Stimulated activated effector memory CD8-positive, alpha-beta T cell treated with anti-CD3 and anti-CD28 coated beads, Interleukin-12 subunit alpha, Interleukin-12 subunit beta, amount 100 ng/mL, for 72 hours (primary cell): ENCODE results near the gene GORASP1.

Source experiments
- ATAC-seq: fragments of 150-1000 bp; cut with Tn5 transposase; 2 replicates; pipeline ENCODE4 v1.10.0; 2021
- DNase-seq, 2 donors: peaks; one replicate each; pipeline ENCODE4 v3.0.0; 2021 to 2022; ENCODE audit warnings: low spot score in 2 of 2
- H3K27ac Mint-ChIP-seq: one replicate; pipeline ENCODE4 v1.8.0; 2022; ENCODE audit warnings: mild to moderate bottlenecking, mixed read lengths
- H3K36me3 Mint-ChIP-seq: one replicate; pipeline ENCODE4 v1.8.0; 2022; ENCODE audit warnings: mild to moderate bottlenecking, mixed read lengths
- H3K4me1 Mint-ChIP-seq: one replicate; pipeline ENCODE4 v1.8.0; 2022; ENCODE audit warnings: mixed read lengths
- H3K4me3 Mint-ChIP-seq: one replicate; pipeline ENCODE4 v1.8.0; 2022; ENCODE audit warnings: mild to moderate bottlenecking, mixed read lengths
- H3K9me3 Mint-ChIP-seq: one replicate; pipeline ENCODE4 v1.8.0; 2022; ENCODE audit warnings: mixed read lengths

GORASP1 gene

DNA sequence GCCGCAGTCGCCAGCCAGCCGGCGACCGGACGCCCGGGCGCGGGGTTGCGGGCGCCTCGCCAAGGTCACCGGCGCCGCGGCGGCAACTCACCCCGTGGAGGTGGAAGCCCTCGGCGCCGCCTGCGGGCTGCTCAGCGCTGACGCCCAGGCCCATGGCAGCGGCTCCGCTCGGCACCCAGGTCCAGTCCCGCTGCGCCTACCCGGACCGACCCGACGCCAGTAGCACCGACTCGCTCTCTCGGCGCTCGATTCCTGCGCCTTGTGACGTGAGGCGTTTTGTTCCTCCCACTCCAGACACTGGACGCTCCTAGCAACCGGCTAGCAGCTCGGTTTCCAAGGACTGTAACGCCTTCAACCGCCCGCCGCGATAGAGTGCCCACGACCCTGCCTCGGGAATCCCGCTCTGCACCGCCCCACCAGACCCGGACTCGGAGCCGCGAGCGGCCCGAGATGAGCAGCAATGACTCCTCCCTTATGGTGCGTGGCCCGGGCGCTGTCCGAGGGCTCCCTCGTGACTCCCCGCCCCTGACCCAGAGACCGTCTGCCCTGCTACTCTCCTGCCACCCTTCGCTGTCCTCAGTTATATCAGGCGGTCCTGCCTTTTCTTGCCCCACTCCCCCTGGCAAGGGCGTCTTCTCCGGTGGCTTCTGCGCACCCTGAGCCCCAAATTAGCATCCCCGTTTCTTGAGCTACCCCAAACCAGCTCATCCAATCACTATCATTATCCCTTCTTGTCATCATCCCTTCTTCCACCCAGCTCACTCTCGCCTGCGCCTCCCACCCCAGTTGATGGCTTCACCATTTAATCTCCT lies at the start of gene GORASP1, which contains the start of gene TTC21A:
TSS of gene GORASP1 (minus strand) at position 240 of the 812 bp plus-strand sequence. CDS start at position 154, 86 bp downstream.
TSS of gene TTC21A (plus strand) at position 293 of the 812 bp plus-strand sequence. CDS start at position 451, 158 bp downstream.
- H3K27ac Mint-ChIP-seq = peak within 1 kb of the TSS; percentile 80
- H3K4me1 Mint-ChIP-seq = peaks cover 58% of the 10 kb centered on the region
- peak; percentile 72 for ATAC-seq
- H3K9me3 Mint-ChIP-seq = no peaks in the 10 kb centered on the region
- H3K36me3 Mint-ChIP-seq = no peaks in the 10 kb centered on the region
- H3K4me3 Mint-ChIP-seq = peak within 1 kb of the TSS; percentile 84
- DNase-seq = peak; percentile 45 to 81

DNA sequence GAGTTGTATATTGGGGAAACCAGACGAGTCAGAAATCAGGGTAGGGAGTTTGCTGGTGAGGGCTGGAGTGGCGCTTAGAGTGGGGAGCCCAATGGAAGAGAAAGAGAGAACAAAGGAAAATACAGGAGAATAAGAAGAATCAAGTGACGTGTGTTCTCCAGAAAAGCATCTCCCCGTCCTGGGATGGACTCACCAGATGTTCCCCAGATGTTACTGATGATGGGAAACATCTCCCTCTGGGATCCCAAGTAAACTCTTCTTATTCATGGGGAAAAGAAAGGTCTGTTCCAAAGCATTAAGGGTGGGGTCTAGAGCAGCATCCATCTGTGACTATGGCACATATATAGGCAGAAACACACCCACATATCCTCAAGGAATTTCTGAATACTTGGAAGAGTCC lies 49.0 kb upstream of the GORASP1 start:
- ATAC-seq = no peak
- DNase-seq = no peak
- peaks cover 37% of the 10 kb centered on the region for H3K4me1 Mint-ChIP-seq
- H3K4me3 Mint-ChIP-seq = no peak overlapping the region
- H3K9me3 Mint-ChIP-seq = no peaks in the 10 kb centered on the region
- no peak overlapping the region for H3K27ac Mint-ChIP-seq
- peaks cover 27% of the 10 kb centered on the region for H3K36me3 Mint-ChIP-seq

DNA sequence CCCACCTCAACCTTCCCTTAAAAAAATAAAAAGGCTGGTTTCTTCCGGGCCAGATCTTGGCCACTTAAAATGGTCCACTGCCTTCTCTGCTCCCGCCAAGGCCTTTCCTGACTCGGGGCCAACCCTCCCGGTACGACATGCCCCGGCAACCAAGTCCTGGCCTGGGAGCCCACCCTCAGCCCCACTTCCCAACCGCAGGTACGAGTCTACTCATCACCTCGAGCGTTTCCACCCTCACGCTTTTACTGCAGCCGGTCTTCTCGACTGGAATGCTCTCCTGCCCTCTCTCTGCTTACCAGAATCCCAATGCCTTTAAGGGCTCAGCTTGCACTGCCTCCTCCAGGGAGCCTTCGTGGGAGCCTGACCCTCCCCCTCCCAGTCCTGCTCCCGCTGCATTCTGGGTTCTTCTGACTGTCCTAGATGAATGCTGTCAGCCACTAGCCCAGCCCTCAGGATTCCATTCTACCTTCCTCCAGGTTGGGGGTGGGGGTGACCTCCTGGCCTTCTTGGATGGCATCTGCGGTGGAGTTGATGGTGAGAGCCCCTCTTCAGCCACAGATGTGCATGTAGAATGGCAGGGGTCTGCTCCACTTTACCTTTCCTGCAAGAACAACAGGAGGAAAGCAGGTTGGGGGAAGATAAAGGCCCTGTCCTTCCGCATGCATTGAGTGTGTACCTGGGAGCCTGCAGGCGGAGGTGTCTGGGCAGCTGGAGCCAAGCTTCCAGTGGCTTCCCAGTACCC lies 47.0 kb upstream of the GORASP1 start:
- Mint-ChIP-seq H3K9me3 (no peaks in the 10 kb centered on the region), H3K4me1 (peaks cover 56% of the 10 kb centered on the region), H3K4me3 (peak overlapping the region; percentile 96), H3K27ac (peak overlapping the region; percentile 93), H3K36me3 (peaks cover 46% of the 10 kb centered on the region)
- DNase-seq (no peak), ATAC-seq (no peak)

DNA sequence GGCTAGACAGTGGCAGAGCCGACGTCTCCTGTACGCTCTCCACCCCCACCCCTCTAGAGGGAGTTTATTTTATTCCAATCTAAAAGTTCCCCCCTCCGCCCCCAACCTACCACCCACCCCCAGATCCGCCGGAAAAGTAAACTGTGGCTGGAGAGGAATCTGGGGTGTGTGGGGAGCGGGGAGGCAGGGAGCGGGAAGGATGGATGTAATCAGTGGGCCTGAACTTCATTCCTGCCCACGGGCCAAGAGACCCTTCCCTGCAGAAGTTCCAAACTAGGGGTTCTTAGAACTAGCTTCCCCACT lies 46.5 kb upstream of the GORASP1 start:
- peak overlapping the region; percentile 93 for H3K27ac Mint-ChIP-seq
- ATAC-seq (no peak), DNase-seq (no peak)

DNA sequence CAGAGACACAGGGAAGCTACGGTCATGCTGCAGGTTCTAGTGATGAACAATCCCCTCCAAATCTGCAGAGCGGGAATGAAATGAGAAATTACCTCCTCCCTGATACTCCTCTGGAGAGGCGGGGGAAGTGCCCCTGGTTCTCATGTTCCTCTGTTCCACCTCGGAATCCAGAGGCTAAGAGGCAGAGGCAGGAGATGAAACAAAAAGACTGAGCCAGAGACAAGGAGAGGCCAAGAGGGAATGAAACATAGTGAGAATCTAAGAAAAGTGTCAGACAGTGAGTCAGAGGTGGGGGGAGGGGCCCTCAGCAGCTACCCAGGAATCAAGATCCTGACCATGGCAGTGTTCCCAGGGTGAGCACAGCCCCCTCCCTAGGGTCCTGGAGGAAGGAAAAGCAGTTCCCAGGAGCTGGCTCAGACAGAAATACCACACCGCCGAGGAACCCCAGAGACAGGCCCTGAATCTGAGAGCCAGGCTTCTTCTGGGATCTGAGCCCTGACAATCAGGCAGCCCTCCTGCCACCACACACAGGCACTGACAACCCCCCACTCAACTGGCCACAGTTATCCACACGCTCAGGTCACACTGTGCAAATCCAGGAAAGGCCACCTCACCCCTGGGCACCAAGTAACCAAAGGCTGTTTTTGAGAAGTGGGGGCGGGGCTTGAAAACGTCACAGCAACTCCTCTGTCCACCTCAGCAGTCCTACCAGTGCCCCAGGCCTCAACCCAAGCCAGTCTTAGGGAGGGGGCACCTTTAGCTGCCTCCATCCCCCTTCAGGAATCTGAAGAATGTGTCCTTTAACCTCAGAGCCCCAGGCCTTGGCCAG lies 43.6 kb upstream of the GORASP1 start:
- peaks cover 81% of the 10 kb centered on the region for H3K36me3 Mint-ChIP-seq

More for the DNA sequence above, 46.5 kb upstream of the GORASP1 start:
- Mint-ChIP-seq H3K4me3 (peak overlapping the region; percentile 96), H3K9me3 (no peaks in the 10 kb centered on the region), H3K4me1 (peaks cover 62% of the 10 kb centered on the region), H3K36me3 (peaks cover 52% of the 10 kb centered on the region)

GRCh38 chr3:39150148-39150802 lies 42.8 kb upstream of the GORASP1 start:
- no peaks in the 10 kb centered on the region for H3K9me3 Mint-ChIP-seq
- DNase-seq (no peak), ATAC-seq (no peak)
- peak overlapping the region; percentile 100 for H3K27ac Mint-ChIP-seq
- peak overlapping the region; percentile 96 for H3K4me3 Mint-ChIP-seq
- H3K4me1 Mint-ChIP-seq = peaks cover 83% of the 10 kb centered on the region
- H3K36me3 Mint-ChIP-seq = peaks cover 88% of the 10 kb centered on the region

More for the DNA sequence above, 43.6 kb upstream of the GORASP1 start:
- ATAC-seq (no peak), DNase-seq (peak in 1 of 2 donors; percentile 75)
- H3K9me3 Mint-ChIP-seq = no peaks in the 10 kb centered on the region
- H3K4me3 Mint-ChIP-seq = peak overlapping the region; percentile 96
- H3K27ac Mint-ChIP-seq = peak overlapping the region; percentile 100
- peaks cover 87% of the 10 kb centered on the region for H3K4me1 Mint-ChIP-seq

- no peak for ATAC-seq
- peaks cover 79% of the 10 kb centered on the region for H3K4me1 Mint-ChIP-seq
- no peaks in the 10 kb centered on the region for H3K9me3 Mint-ChIP-seq
- DNase-seq = no peak
- peaks cover 90% of the 10 kb centered on the region for H3K36me3 Mint-ChIP-seq
- peak overlapping the region; percentile 96 for H3K4me3 Mint-ChIP-seq
- peak overlapping the region; percentile 100 for H3K27ac Mint-ChIP-seq
These were observed 42.2 kb upstream of the GORASP1 start for GRCh38 chr3:39149498-39150147.

DNA sequence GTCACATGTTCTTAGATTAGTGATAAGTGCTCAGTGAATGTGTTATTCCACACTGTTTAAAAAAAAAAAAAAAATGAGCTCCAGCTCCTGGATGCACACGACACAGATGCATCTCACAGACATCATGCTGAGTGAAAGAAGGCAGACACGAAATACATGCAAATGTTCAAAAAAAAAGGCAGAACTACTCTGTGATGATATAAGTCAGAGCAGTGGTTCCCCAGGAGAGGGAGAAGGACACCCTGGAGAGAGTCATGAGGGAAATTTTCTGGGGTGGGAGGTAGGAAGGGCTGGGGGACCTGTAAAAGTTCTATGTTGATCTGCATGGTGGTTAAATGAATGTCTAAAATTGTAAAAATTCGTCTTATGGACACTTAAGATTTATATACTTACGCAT lies 41.6 kb upstream of the GORASP1 start:
- ATAC-seq = no peak
- H3K4me1 Mint-ChIP-seq = peaks cover 79% of the 10 kb centered on the region
- no peak for DNase-seq
- H3K4me3 Mint-ChIP-seq = peak overlapping the region; percentile 96
- H3K9me3 Mint-ChIP-seq = no peaks in the 10 kb centered on the region
- H3K36me3 Mint-ChIP-seq = peaks cover 90% of the 10 kb centered on the region
- H3K27ac Mint-ChIP-seq = peak overlapping the region; percentile 100

- Mint-ChIP-seq H3K36me3 (peaks cover 95% of the 10 kb centered on the region), H3K4me3 (peak overlapping the region; percentile 96), H3K4me1 (peaks cover 79% of the 10 kb centered on the region), H3K9me3 (no peaks in the 10 kb centered on the region), H3K27ac (peak overlapping the region; percentile 100)
- ATAC-seq (no peak), DNase-seq (no peak)
These were observed 41.1 kb upstream of the GORASP1 start for GRCh38 chr3:39148435-39149058.

GRCh38 chr3:39147711-39148434 lies 40.4 kb upstream of the GORASP1 start:
- peak overlapping the region; percentile 100 for H3K27ac Mint-ChIP-seq
- ATAC-seq (no peak), DNase-seq (peak in 1 of 2 donors; percentile 75)
- peaks cover 100% of the 10 kb centered on the region for H3K36me3 Mint-ChIP-seq
- no peaks in the 10 kb centered on the region for H3K9me3 Mint-ChIP-seq
- H3K4me1 Mint-ChIP-seq = peaks cover 81% of the 10 kb centered on the region
- H3K4me3 Mint-ChIP-seq = peak overlapping the region; percentile 96

DNA sequence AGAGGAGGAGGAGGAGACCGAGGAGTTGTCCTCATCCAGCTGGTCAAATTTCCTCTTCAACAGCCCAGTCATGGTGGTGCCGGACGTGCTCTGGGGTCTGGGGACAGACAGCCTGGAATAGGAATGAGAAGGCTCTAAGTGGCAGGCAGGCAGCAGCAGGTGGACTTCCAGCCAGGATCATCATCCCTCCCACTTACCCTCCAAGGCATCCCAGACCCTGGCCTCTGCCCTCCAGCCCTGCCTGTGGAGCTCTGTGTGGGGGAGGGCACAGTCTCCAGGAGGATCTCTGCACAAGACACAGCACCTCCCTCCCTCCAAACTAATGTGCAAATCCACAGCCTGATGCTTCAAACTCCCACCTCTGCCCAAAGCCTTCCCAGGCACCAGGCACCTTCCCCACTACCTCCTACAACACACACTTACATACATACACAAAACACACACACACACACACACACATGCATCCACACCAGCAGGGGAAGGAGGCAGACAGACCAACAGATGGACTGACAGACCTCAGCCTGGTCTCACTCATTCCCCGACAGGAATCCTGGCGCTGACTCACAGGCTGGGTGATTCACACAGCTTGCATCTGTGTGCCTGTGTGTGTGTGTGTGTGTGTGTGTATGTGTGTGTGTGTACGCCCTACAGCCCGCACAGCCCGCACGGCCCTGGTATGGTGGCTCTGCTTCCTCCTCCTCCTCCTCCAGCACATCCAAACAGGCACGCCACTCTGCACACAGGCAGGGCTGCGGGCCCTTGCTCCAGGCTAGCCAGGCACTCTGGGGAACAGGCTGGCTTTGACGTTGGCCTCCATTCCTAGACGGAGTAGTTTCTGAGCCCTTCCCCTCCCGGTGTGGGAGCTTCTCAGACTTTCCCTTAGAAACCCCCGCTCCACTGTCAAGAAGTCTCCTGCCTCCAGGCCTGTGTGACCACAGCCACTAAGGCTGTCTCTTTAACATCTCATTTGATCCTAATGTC lies 39.5 kb upstream of the GORASP1 start:
- H3K4me1 Mint-ChIP-seq = peaks cover 77% of the 10 kb centered on the region
- peak overlapping the region; percentile 96 for H3K4me3 Mint-ChIP-seq
- DNase-seq (peak in 1 of 2 donors; percentile 76), ATAC-seq (peak; percentile 79)
- H3K9me3 Mint-ChIP-seq = no peaks in the 10 kb centered on the region
- peak overlapping the region; percentile 100 for H3K27ac Mint-ChIP-seq
- H3K36me3 Mint-ChIP-seq = peaks cover 100% of the 10 kb centered on the region

DNA sequence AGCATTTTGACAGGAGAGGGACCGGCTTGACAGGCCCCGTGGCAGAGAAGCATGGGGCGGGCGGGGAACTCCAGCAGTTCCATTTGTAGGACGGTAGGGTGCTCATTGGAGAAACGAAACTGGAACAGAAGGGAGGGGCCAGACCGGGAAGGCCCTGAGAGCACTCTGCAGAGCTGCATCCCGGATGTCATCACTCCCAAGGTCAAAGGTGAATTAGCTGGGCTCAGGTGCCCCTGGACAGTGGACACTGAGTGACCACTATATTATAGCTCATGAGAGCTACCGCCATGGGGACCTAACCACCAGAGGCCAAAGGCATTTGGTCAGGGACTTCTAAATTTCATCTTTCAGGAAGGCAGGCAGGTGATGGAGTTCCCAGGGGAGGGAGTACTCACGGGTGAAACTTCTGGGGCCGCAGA lies 38.7 kb upstream of the GORASP1 start:
- no peaks in the 10 kb centered on the region for H3K9me3 Mint-ChIP-seq
- peaks cover 100% of the 10 kb centered on the region for H3K36me3 Mint-ChIP-seq
- peaks cover 77% of the 10 kb centered on the region for H3K4me1 Mint-ChIP-seq
- no peak for DNase-seq
- no peak for ATAC-seq
- peak overlapping the region; percentile 100 for H3K27ac Mint-ChIP-seq
- peak overlapping the region; percentile 96 for H3K4me3 Mint-ChIP-seq
